HG03457 (cell line): ENCODE data around the gene CADM2.

Source experiments
- ATAC-seq: cut with Tn5 transposase; IDR thresholded peaks from one replicate; pipeline ENCODE4 v1.9.1; 2021; ENCODE audit warnings: moderate number of reproducible peaks; ENCODE audit not compliant: unreplicated experiment

CADM2 gene

GRCh38 chr3:86087160-86087871 lies 1128.5 kb downstream of the CADM2 start:
- no peak for ATAC-seq

GRCh38 chr3:86104154-86104553 lies 1145.4 kb downstream of the CADM2 start:
- ATAC-seq: no peak

GRCh38 chr3:86109434-86109833 lies 1150.6 kb downstream of the CADM2 start:
- ATAC-seq: no peak
